K562 (cell line): ENCODE data around the gene ARHGAP33. TPM values are rescaled to one million over a fixed set of nuclear protein-coding genes. Genes with fewer than 3 reads are reported as not detected.

Experiments used
- CREM ChIP-seq: IDR thresholded peaks from 2 replicates; pipeline ENCODE4 v1.6.1; 2014; ENCODE audit warnings: antibody characterized with exemption, low read depth
- E2F3 ChIP-seq: fragments of 250-450 bp; sonication (Bioruptor Pico); IDR thresholded peaks from 2 replicates; pipeline ENCODE4 v1.4.0; 2020; ENCODE audit warnings: mild to moderate bottlenecking
- E4F1 ChIP-seq: fragments of 250-450 bp; sonication (Bioruptor Pico); IDR thresholded peaks from 2 replicates; pipeline ENCODE4 v1.5.0; 2021; ENCODE audit warnings: mild to moderate bottlenecking, borderline replicate concordance
- EGR1 ChIP-seq: fragments of 450-650 bp; conservative IDR thresholded peaks from 2 replicates; pipeline ENCODE4 v1.6.1; 2017; ENCODE audit warnings: mild to moderate bottlenecking
- ELF1 ChIP-seq: fragments of 200-800 bp; sonication (Bioruptor generic); IDR thresholded peaks from 2 replicates; pipeline ENCODE4 v1.6.1; 2016; ENCODE audit warnings: missing genetic modification characterization, missing compliant biosample characterization
- ELF2 ChIP-seq: fragments of 250-450 bp; sonication (Bioruptor Pico); IDR thresholded peaks from 2 replicates; pipeline ENCODE4 v1.5.0; 2021; ENCODE audit warnings: mild to moderate bottlenecking
- FOXA3 ChIP-seq, 2 experiments: fragments of 450-650 bp in 1 of 2; sonication (generic) in 1 of 2; formaldehyde crosslinking; IDR thresholded peaks in 1 of 2; conservative IDR thresholded peaks in 1 of 2; 2 replicates each; pipeline versions ENCODE4 v1.4.0 to v1.8.0; 2020 to 2022; ENCODE audit warnings: mild to moderate bottlenecking in 2 of 2, missing genetic modification reagents in 1 of 2
- FOXM1 ChIP-seq, 2 experiments: fragments of 450-650 bp in 1 of 2; sonication (generic) in 1 of 2; formaldehyde crosslinking in 1 of 2; IDR thresholded peaks; 2 replicates each; pipeline versions ENCODE4 v1.6.1 to v1.9.0; 2017 to 2022; ENCODE audit warnings: low read depth in 2 of 2, mild to moderate bottlenecking in 2 of 2, missing genetic modification reagents in 1 of 2, moderate library complexity in 1 of 2
- HES1 ChIP-seq: fragments of 450-650 bp; IDR thresholded peaks from 2 replicates; pipeline ENCODE4 v1.6.1; 2016; ENCODE audit warnings: low read depth, mild to moderate bottlenecking, moderate library complexity
- HMG20A ChIP-seq: fragments of 450-650 bp; formaldehyde crosslinking; conservative IDR thresholded peaks from 2 replicates; pipeline ENCODE4 v1.4.0; 2020; ENCODE audit warnings: mild to moderate bottlenecking, mixed read lengths
- ILK ChIP-seq: fragments of 450-650 bp; IDR thresholded peaks from 2 replicates; pipeline ENCODE4 v1.6.1; 2016; ENCODE audit warnings: missing genetic modification characterization, low read depth, mild to moderate bottlenecking, missing compliant biosample characterization, moderate library complexity, borderline replicate concordance
- MAZ ChIP-seq, 2 experiments: fragments of 450-650 bp in 1 of 2; sonication (generic) in 1 of 2; formaldehyde crosslinking; IDR thresholded peaks in 1 of 2; conservative IDR thresholded peaks in 1 of 2; 2 replicates each; pipeline versions ENCODE4 v1.4.0 to v1.5.0; 2020; ENCODE audit warnings: mild to moderate bottlenecking in 1 of 2, missing genetic modification reagents in 1 of 2
- NCOA1 ChIP-seq: fragments of 450-650 bp; IDR thresholded peaks from 2 replicates; pipeline ENCODE4 v1.6.1; 2016; ENCODE audit warnings: low read depth
- SAFB ChIP-seq: fragments of 200-400 bp; formaldehyde crosslinking; IDR thresholded peaks from 2 replicates; pipeline ENCODE4 v1.6.1; 2017; ENCODE audit warnings: low read depth, low read length, borderline replicate concordance
- SIRT6 ChIP-seq: IDR thresholded peaks from one replicate; pipeline ENCODE4 v1.6.1; 2012; ENCODE audit warnings: low read depth, mild to moderate bottlenecking, control low read depth, inconsistent platforms, low read length, moderate library complexity
- SMARCA5 ChIP-seq: fragments of 450-650 bp; IDR thresholded peaks from 2 replicates; pipeline ENCODE4 v1.6.1; 2016
- ZBTB7A ChIP-seq: IDR thresholded peaks from 2 replicates; pipeline ENCODE4 v1.6.1; 2011; ENCODE audit warnings: low read depth, mild to moderate bottlenecking, low read length, moderate library complexity, borderline replicate concordance; ENCODE audit not compliant: control insufficient read depth
- ZFPM2 ChIP-seq: fragments of 250-450 bp; sonication (Bioruptor Pico); IDR thresholded peaks from 2 replicates; pipeline ENCODE4 v1.5.1; 2022; ENCODE audit warnings: mild to moderate bottlenecking
- ZNF668 ChIP-seq: fragments of 250-450 bp; sonication (Bioruptor Pico); IDR thresholded peaks from 2 replicates; pipeline ENCODE4 v1.8.0; 2022; ENCODE audit warnings: mild to moderate bottlenecking, inconsistent platforms
- polyA plus RNA-seq, 8 experiments: library from polyadenylated mRNA; depleted of rRNA in 4 of 8; stranded (reverse) in 5 of 8; unstranded in 3 of 8; fragments of >200 nt; fragmentation: Nextera tagmentation in 2 of 8; fragmentation: Illumina TruSeq in 1 of 8; extraction: Ambion mirVana in 2 of 8; extraction: Trizol in 1 of 8; gene quantifications; 2 replicates each; pipeline versions ENCODE4 v1.2.1 to v1.2.3, GENCODE V29; 2011 to 2014; ENCODE audit warnings: inconsistent platforms in 1 of 8, missing spikeins in 1 of 8
- total RNA-seq, 7 experiments: library from RNA; depleted of rRNA in 6 of 7; stranded (reverse); fragments of >200 nt in 6 of 7; fragmentation: Illumina TruSeq in 2 of 7; extraction: Trizol in 2 of 7; gene quantifications; 2 replicates each; pipeline versions ENCODE4 v1.2.1 to v1.2.3, GENCODE V29; 2011 to 2021; ENCODE audit warnings: low replicate concordance in 1 of 7
- TF ChIP-seq, protein P1 (sequence below): sonication (generic); formaldehyde crosslinking; IDR thresholded peaks from 2 replicates; pipeline ENCODE4 v1.4.0; 2020; ENCODE audit warnings: mild to moderate bottlenecking, missing genetic modification reagents
- TF ChIP-seq, protein P2 (sequence below): fragments of 250-450 bp; sonication (Bioruptor Pico); IDR thresholded peaks from 2 replicates; pipeline ENCODE4 v1.5.0; 2021

Gene ARHGAP33
- total and polyA plus RNA-seq, 9 of the 15 experiments (the other 6 are each of a cell fraction or from before 2014, with no cell fraction given): 0.06 to 26.6 (median 1.6) TPM; not detected in 1

- TF ChIP-seq ZFPM2 (CRISPR knock-in tag): no peak
- no peak for TF ChIP-seq ZNF668 (CRISPR knock-in tag)
- TF ChIP-seq CREM: peak; percentile 58; the same call in 1 of the 2 replicates
- TF ChIP-seq E4F1 (CRISPR knock-in tag): no peak
- no peak for TF ChIP-seq E2F3 (CRISPR knock-in tag)
- no peak for TF ChIP-seq ELF2 (CRISPR knock-in tag)
- TF ChIP-seq FOXM1 (IDR thresholded peaks at IDR 0.05; ENCODE audit: low read depth): no peak
- no peak for TF ChIP-seq FOXM1 (CRISPR knock-in tag; IDR thresholded peaks at IDR 0.05; ENCODE audit: low read depth)
- TF ChIP-seq NCOA1: no peak
- TF ChIP-seq, protein P1, sequence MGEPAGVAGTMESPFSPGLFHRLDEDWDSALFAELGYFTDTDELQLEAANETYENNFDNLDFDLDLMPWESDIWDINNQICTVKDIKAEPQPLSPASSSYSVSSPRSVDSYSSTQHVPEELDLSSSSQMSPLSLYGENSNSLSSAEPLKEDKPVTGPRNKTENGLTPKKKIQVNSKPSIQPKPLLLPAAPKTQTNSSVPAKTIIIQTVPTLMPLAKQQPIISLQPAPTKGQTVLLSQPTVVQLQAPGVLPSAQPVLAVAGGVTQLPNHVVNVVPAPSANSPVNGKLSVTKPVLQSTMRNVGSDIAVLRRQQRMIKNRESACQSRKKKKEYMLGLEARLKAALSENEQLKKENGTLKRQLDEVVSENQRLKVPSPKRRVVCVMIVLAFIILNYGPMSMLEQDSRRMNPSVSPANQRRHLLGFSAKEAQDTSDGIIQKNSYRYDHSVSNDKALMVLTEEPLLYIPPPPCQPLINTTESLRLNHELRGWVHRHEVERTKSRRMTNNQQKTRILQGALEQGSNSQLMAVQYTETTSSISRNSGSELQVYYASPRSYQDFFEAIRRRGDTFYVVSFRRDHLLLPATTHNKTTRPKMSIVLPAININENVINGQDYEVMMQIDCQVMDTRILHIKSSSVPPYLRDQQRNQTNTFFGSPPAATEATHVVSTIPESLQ (CRISPR knock-in tag): no peak
- no peak for TF ChIP-seq HES1
- 0 out of 2 replicates have a peak, but pooled peaks have one; percentile 25 for TF ChIP-seq SAFB
- no peak for TF ChIP-seq HMG20A (CRISPR knock-in tag)
- TF ChIP-seq FOXA3 (CRISPR knock-in tag; conservative IDR thresholded peaks at IDR 0.05 in 1 of 2, IDR thresholded peaks at IDR 0.05 in 1 of 2): no peak
- TF ChIP-seq SIRT6: no peak
- TF ChIP-seq ZBTB7A: peak; percentile 78
- TF ChIP-seq, protein P2, sequence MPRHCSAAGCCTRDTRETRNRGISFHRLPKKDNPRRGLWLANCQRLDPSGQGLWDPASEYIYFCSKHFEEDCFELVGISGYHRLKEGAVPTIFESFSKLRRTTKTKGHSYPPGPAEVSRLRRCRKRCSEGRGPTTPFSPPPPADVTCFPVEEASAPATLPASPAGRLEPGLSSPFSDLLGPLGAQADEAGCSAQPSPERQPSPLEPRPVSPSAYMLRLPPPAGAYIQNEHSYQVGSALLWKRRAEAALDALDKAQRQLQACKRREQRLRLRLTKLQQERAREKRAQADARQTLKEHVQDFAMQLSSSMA (CRISPR knock-in tag): no peak
- no peak; the same call in 1 of the 2 replicates for TF ChIP-seq EGR1
- peak; percentile 55 to 95; a peak in 3 of 4 replicates for TF ChIP-seq MAZ (CRISPR knock-in tag; conservative IDR thresholded peaks at IDR 0.05 in 1 of 2, IDR thresholded peaks at IDR 0.05 in 1 of 2)
- TF ChIP-seq SMARCA5: no peak
- TF ChIP-seq ELF1 (tag): no peak
- TF ChIP-seq ILK (tag): no peak
These were observed at the start of gene ARHGAP33 (continued) for GRCh38 chr19:35775298-35776101.
